Caco-2 (cell line): ENCODE results near the gene ARSK. TPM values are rescaled to one million over a fixed set of nuclear protein-coding genes. Genes with fewer than 3 reads are reported as not detected.

Experiments
- BruUV-seq: library from RNA; stranded (reverse); fragments of 400-500 nt; replicated peaks from 2 replicates; lab custom pipeline; 2021; lab: Mats Ljungman, UMichigan
- CTCF ChIA-PET: fragments of 300-600 bp; sonication (Branson Sonifier 250); formaldehyde crosslinking; loops from one replicate; lab custom pipeline; 2022; ENCODE audit warnings: antibody characterized with exemption; lab: Charles Lee
- POLR2A ChIA-PET: fragments of 300-600 bp; sonication (Branson Sonifier 250); formaldehyde crosslinking; loops from one replicate; lab custom pipeline; 2022; ENCODE audit warnings: antibody characterized with exemption; lab: Charles Lee
- DNase-seq, 2 experiments: peaks; one replicate each; pipeline versions ENCODE4 v3.0.0 to v3.0.0-alpha.2; 2020 to 2022
- H3K27me3 ChIP-seq: replicated peaks from 2 replicates; pipeline ENCODE4 v1.6.0; 2011; ENCODE audit warnings: low read length; ENCODE audit not compliant: control insufficient read depth, insufficient read depth
- H3K36me3 ChIP-seq: 2 replicates; pipeline ENCODE4 v1.5.1; 2011; ENCODE audit warnings: low read length; ENCODE audit not compliant: control insufficient read depth, insufficient read depth
- H3K4me1 ChIP-seq: fragments of 250-450 bp; sonication (Bioruptor Pico); 2 replicates; pipeline ENCODE4 v1.5.1; 2020; ENCODE audit warnings: mild to moderate bottlenecking
- H3K4me3 ChIP-seq: 2 replicates; pipeline ENCODE4 v1.5.1; 2011; ENCODE audit warnings: low read depth, mild to moderate bottlenecking, control low read depth, low read length
- H3K9me3 ChIP-seq: fragments of 250-450 bp; sonication (Bioruptor Pico); 2 replicates; pipeline ENCODE4 v1.5.1; 2020; ENCODE audit warnings: mild to moderate bottlenecking, moderate library complexity
- H3K27ac Mint-ChIP-seq: one replicate; pipeline ENCODE4 v1.8.0; 2022; ENCODE audit warnings: mixed read lengths; ENCODE audit not compliant: unreplicated experiment
- H3K27me3 Mint-ChIP-seq: one replicate; pipeline ENCODE4 v1.8.0; 2022; ENCODE audit warnings: mixed read lengths; ENCODE audit not compliant: insufficient read depth, unreplicated experiment
- H3K36me3 Mint-ChIP-seq: one replicate; pipeline ENCODE4 v1.8.0; 2022; ENCODE audit warnings: mild to moderate bottlenecking, mixed read lengths; ENCODE audit not compliant: insufficient read depth, unreplicated experiment
- H3K4me1 Mint-ChIP-seq: one replicate; pipeline ENCODE4 v1.8.0; 2022; ENCODE audit warnings: low read depth, mixed read lengths; ENCODE audit not compliant: unreplicated experiment
- H3K4me3 Mint-ChIP-seq: one replicate; pipeline ENCODE4 v1.8.0; 2022; ENCODE audit warnings: mild to moderate bottlenecking, moderate library complexity, mixed read lengths; ENCODE audit not compliant: unreplicated experiment
- H3K9me3 Mint-ChIP-seq: one replicate; pipeline ENCODE4 v1.8.0; 2022; ENCODE audit warnings: mixed read lengths; ENCODE audit not compliant: unreplicated experiment
- intact Hi-C: fragments of 100-400 bp; cut with micrococcal nuclease; formaldehyde crosslinking; loops from one replicate; pipeline ENCODE4 v1.10.0; 2022; ENCODE audit not compliant: unreplicated experiment
- total RNA-seq: library from RNA; stranded (reverse); gene quantifications from 2 replicates; pipeline ENCODE4 v1.2.3, GENCODE V29; 2022
- TF ChIP-seq, protein P1 (sequence below), 2 experiments: fragments of 200-600 bp in 1 of 2; IDR thresholded peaks; 1 replicate in 1 of 2; 2 replicates in 1 of 2; pipeline versions ENCODE4 v1.5.1 to v1.8.0; 2011 to 2022; ENCODE audit warnings: antibody characterized with exemption in 1 of 2, control low read depth in 1 of 2, inconsistent platforms in 1 of 2, low read depth in 1 of 2, low read length in 1 of 2, mild to moderate bottlenecking in 1 of 2, moderate library complexity in 1 of 2; ENCODE audit not compliant: insufficient read depth in 1 of 2, severe bottlenecking in 1 of 2, unreplicated experiment in 1 of 2

ARSK gene
- total RNA-seq, 1 experiment from 2014 or later = 5.0 TPM

- Mint-ChIP-seq H3K9me3 (peaks cover 3% of the 10 kb centered on the region), H3K27me3 (peaks cover 11% of the 10 kb centered on the region), H3K4me3 (peak overlapping the region; percentile 73), H3K27ac (no peak overlapping the region), H3K4me1 (no peaks in the 10 kb centered on the region), H3K36me3 (no peaks in the 10 kb centered on the region)
- intact Hi-C loops = no loop called here
- CTCF ChIA-PET = no interaction called here
- TF ChIP-seq, protein P1, sequence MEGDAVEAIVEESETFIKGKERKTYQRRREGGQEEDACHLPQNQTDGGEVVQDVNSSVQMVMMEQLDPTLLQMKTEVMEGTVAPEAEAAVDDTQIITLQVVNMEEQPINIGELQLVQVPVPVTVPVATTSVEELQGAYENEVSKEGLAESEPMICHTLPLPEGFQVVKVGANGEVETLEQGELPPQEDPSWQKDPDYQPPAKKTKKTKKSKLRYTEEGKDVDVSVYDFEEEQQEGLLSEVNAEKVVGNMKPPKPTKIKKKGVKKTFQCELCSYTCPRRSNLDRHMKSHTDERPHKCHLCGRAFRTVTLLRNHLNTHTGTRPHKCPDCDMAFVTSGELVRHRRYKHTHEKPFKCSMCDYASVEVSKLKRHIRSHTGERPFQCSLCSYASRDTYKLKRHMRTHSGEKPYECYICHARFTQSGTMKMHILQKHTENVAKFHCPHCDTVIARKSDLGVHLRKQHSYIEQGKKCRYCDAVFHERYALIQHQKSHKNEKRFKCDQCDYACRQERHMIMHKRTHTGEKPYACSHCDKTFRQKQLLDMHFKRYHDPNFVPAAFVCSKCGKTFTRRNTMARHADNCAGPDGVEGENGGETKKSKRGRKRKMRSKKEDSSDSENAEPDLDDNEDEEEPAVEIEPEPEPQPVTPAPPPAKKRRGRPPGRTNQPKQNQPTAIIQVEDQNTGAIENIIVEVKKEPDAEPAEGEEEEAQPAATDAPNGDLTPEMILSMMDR (IDR thresholded peaks at IDR 0.05; ENCODE audit: insufficient read depth in 1 of 2, low read depth in 1 of 2, low read length in 1 of 2, severe bottlenecking in 1 of 2, unreplicated experiment in 1 of 2) = no peak
- POLR2A ChIA-PET = no interaction called here
- Histone ChIP-seq H3K4me3 (no peak overlapping the region), H3K9me3 (peaks cover 3% of the 10 kb centered on the region; the same call in 1 of the 2 replicates), H3K27me3 (no peaks in the 10 kb centered on the region), H3K4me1 (no peaks in the 10 kb centered on the region), H3K36me3 (no peaks in the 10 kb centered on the region)
- no peak for DNase-seq
- BruUV-seq = TSS peak; percentile 31
Measured at GRCh38 chr5:95619096-95619495, 64.2 kb downstream of the ARSK start.

DNA sequence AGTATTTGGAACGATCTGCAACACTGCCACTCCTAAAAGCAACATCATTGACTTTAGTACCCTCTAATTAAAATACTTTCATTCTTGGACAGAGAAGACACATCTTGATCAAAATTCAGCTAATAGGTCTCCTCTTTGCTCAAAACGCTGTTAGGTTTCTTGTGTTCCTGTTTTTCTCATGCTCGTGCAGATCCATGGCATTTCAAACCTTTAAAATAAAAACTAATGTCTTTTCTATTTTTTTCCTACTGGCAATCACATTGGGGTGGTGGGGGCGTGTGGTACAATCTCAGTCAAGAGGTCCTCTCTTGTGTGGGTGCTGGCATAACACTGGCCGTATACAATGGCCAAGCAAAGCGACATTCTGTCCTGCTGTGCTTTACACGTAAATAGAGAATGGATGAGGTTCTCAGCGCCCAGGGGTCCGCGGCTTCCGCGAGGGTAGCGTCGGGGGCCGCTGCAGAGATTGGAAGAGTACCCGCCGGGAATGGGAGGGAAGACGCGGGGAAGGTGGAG is 64.7 kb downstream of the ARSK start:
- no TSS peak for BruUV-seq
- Mint-ChIP-seq H3K27me3 (peaks cover 11% of the 10 kb centered on the region), H3K4me1 (no peaks in the 10 kb centered on the region), H3K4me3 (peak overlapping the region; percentile 73), H3K27ac (peak overlapping the region; percentile 6), H3K9me3 (no peaks in the 10 kb centered on the region), H3K36me3 (no peaks in the 10 kb centered on the region)
- H3K4me1 ChIP-seq = no peaks in the 10 kb centered on the region
- TF ChIP-seq, protein P1 (IDR thresholded peaks at IDR 0.05; ENCODE audit: insufficient read depth in 1 of 2, low read depth in 1 of 2, low read length in 1 of 2, severe bottlenecking in 1 of 2, unreplicated experiment in 1 of 2) = no peak
- ChIA-PET CTCF (no interaction called here), POLR2A (no interaction called here)
- no peaks in the 10 kb centered on the region for H3K9me3 ChIP-seq
- H3K27me3 ChIP-seq = no peaks in the 10 kb centered on the region
- no peaks in the 10 kb centered on the region for H3K36me3 ChIP-seq
- intact Hi-C loops = loop anchor here (1.0 kb wide), 1 partner anchor 64 kb away; the partner anchor contains the start of gene ARSK
- peak overlapping the region; percentile 78 for H3K4me3 ChIP-seq
- DNase-seq = no peak

DNA sequence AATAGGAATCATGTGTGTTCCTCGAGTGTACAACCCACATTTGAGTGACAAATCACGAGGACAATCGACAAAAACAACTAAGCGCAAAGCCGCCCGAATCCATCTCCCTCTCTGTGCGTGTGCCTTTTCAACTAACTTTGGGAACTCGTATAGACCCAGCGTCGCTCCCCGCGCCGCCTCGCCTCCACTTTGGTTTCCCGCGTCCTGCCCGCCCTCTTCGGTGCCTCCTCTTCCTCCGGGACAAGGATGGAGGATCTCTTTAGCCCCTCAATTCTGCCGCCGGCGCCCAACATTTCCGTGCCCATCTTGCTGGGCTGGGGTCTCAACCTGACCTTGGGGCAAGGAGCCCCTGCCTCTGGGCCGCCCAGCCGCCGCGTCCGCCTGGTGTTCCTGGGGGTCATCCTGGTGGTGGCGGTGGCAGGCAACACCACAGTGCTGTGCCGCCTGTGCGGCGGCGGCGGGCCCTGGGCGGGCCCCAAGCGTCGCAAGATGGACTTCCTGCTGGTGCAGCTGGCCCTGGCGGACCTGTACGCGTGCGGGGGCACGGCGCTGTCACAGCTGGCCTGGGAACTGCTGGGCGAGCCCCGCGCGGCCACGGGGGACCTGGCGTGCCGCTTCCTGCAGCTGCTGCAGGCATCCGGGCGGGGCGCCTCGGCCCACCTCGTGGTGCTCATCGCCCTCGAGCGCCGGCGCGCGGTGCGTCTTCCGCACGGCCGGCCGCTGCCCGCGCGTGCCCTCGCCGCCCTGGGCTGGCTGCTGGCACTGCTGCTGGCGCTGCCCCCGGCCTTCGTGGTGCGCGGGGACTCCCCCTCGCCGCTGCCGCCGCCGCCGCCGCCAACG is 65.3 kb downstream of the ARSK start, which contains the start of gene GPR150:
Gene GPR150, plus strand, starts transcription at position 58 of the 840 bp plus-strand sequence. Its CDS starts 189 bp downstream, at position 247.
- Mint-ChIP-seq H3K27ac (peak within 1 kb of the TSS; percentile 6), H3K4me1 (no peaks in the 10 kb centered on the region), H3K36me3 (no peaks in the 10 kb centered on the region), H3K4me3 (peak within 1 kb of the TSS; percentile 73), H3K9me3 (no peaks in the 10 kb centered on the region), H3K27me3 (peaks cover 11% of the 10 kb centered on the region)
- Histone ChIP-seq H3K36me3 (no peaks in the 10 kb centered on the region), H3K9me3 (no peaks in the 10 kb centered on the region), H3K27me3 (no peaks in the 10 kb centered on the region), H3K4me3 (peak within 1 kb of the TSS; percentile 78), H3K4me1 (no peaks in the 10 kb centered on the region)
- TF ChIP-seq, protein P1 (IDR thresholded peaks at IDR 0.05; ENCODE audit: insufficient read depth in 1 of 2, low read depth in 1 of 2, low read length in 1 of 2, severe bottlenecking in 1 of 2, unreplicated experiment in 1 of 2) = peak in 1 of 2 experiments; percentile 3
- ChIA-PET POLR2A (interaction anchor here (0.6 kb wide), 1 partner anchor 1536 kb away, joined by 11 read pairs; no protein-coding TSS in a partner anchor), CTCF (no interaction called here)
- intact Hi-C loops = loop anchor here (1.0 kb wide), 1 partner anchor 65 kb away; the partner anchor contains the start of gene ARSK
- no TSS peak for BruUV-seq
- DNase-seq = peak; percentile 69 to 80
